ENCODE results near the gene B3GLCT. TPM values are rescaled to one million over a fixed set of nuclear protein-coding genes. Genes with fewer than 3 reads are reported as not detected.

Gene B3GLCT
- total RNA-seq, 1 experiment from 2014 or later: 3.9 TPM

GRCh38 chr13:31184981-31185645, 14.7 kb upstream of the B3GLCT start:
- Histone ChIP-seq H4K20me1 (ENCODE audit: insufficient read depth) (no peaks in the 10 kb centered on the region), H3K27me3 (ENCODE audit: insufficient read depth, low read length) (no peaks in the 10 kb centered on the region; the same call in 1 of the 2 replicates), H3K4me1 (ENCODE audit: control insufficient read depth in 1 of 2, insufficient read depth in 2 of 2, low read length in 2 of 2) (no peaks in the 10 kb centered on the region), H3K4me3 (replicated peaks in 1 of 2; ENCODE audit: low read depth in 1 of 2, low read length in 2 of 2) (no peak overlapping the region), H3K36me3 (ENCODE audit: control insufficient read depth in 1 of 2, insufficient read depth in 2 of 2, low read length in 2 of 2) (no peaks in the 10 kb centered on the region), H3K4me2 (ENCODE audit: low read length) (no peak overlapping the region), H3K79me2 (ENCODE audit: insufficient read depth, low read length) (no peaks in the 10 kb centered on the region), H2AFZ (ENCODE audit: low read depth, low read length, poor library complexity, severe bottlenecking) (no peak overlapping the region), H3K9me3 (ENCODE audit: control insufficient read depth in 1 of 2, insufficient read depth in 1 of 2, low read depth in 1 of 2, low read length in 2 of 2) (no peaks in the 10 kb centered on the region), H3K9me2 (ENCODE audit: insufficient read depth) (no peaks in the 10 kb centered on the region), H3K27ac (ENCODE audit: low read depth, low read length) (no peak overlapping the region), H3K9ac (ENCODE audit: low read length) (no peak overlapping the region)
- intact Hi-C loops (cut with micrococcal nuclease): no loop called here
- ChIA-PET RAD21 (ENCODE audit: low non-redundant PET in 1 of 2, low total read pairs in 2 of 2, uncharacterized antibody in 2 of 2, unreplicated experiment in 2 of 2) (no interaction called here), POLR2A (no interaction called here), CTCF (no interaction called here)
- no peak for TF ChIP-seq SP1 (IDR thresholded peaks at IDR 0.05; ENCODE audit: low read depth)
- DNase-seq (ENCODE audit: low read depth, low spot score) (no peak), ATAC-seq (no peak)
- no TSS peak for BruUV-seq (replicated peaks)

GRCh38 chr13:31191748-31192147, 8.0 kb upstream of the B3GLCT start:
- Histone ChIP-seq H3K9me3 (ENCODE audit: control insufficient read depth in 1 of 2, insufficient read depth in 1 of 2, low read depth in 1 of 2, low read length in 2 of 2) (no peaks in the 10 kb centered on the region), H3K9me2 (ENCODE audit: insufficient read depth) (no peaks in the 10 kb centered on the region), H3K4me1 (ENCODE audit: control insufficient read depth in 1 of 2, insufficient read depth in 2 of 2, low read length in 2 of 2) (no peaks in the 10 kb centered on the region), H3K27me3 (ENCODE audit: insufficient read depth, low read length) (no peaks in the 10 kb centered on the region; the same call in 1 of the 2 replicates), H3K4me2 (ENCODE audit: low read length) (no peak overlapping the region), H3K79me2 (ENCODE audit: insufficient read depth, low read length) (no peaks in the 10 kb centered on the region), H2AFZ (ENCODE audit: low read depth, low read length, poor library complexity, severe bottlenecking) (no peak overlapping the region), H3K27ac (ENCODE audit: low read depth, low read length) (no peak overlapping the region), H3K4me3 (replicated peaks in 1 of 2; ENCODE audit: low read depth in 1 of 2, low read length in 2 of 2) (no peak overlapping the region), H3K36me3 (ENCODE audit: control insufficient read depth in 1 of 2, insufficient read depth in 2 of 2, low read length in 2 of 2) (no peaks in the 10 kb centered on the region), H4K20me1 (ENCODE audit: insufficient read depth) (no peaks in the 10 kb centered on the region; the same call in 1 of the 2 replicates), H3K9ac (ENCODE audit: low read length) (no peak overlapping the region)
- intact Hi-C loops (cut with micrococcal nuclease): no loop called here
- RAD21 ChIA-PET (ENCODE audit: low non-redundant PET in 1 of 2, low total read pairs in 2 of 2, uncharacterized antibody in 2 of 2, unreplicated experiment in 2 of 2): no interaction called here
- POLR2A ChIA-PET: no interaction called here
- TF ChIP-seq, protein P1, sequence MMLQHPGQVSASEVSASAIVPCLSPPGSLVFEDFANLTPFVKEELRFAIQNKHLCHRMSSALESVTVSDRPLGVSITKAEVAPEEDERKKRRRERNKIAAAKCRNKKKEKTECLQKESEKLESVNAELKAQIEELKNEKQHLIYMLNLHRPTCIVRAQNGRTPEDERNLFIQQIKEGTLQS (IDR thresholded peaks at IDR 0.05): no peak
- TF ChIP-seq ZNF274 (IDR thresholded peaks at IDR 0.05; ENCODE audit: low read depth, low read length) (no peak), EZH2 (IDR thresholded peaks at IDR 0.05) (no peak), POLR2A (IDR thresholded peaks at IDR 0.05; ENCODE audit: borderline replicate concordance, extremely low read depth, insufficient read depth, insufficient read length) (no peak), FOSL1 (IDR thresholded peaks at IDR 0.05; ENCODE audit: low read depth) (no peak), RAD21 (IDR thresholded peaks at IDR 0.05; ENCODE audit: low read depth) (no peak), CBX3 (IDR thresholded peaks at IDR 0.05; ENCODE audit: low read depth) (no peak), POLR2AphosphoS5 (IDR thresholded peaks at IDR 0.05; ENCODE audit: low read depth, low read length) (no peak), EZH2phosphoT487 (IDR thresholded peaks at IDR 0.05; ENCODE audit: borderline replicate concordance) (no peak), TCF7L2 (IDR thresholded peaks at IDR 0.05; ENCODE audit: borderline replicate concordance, extremely low read depth, insufficient read depth, insufficient read length) (no peak), YY1 (IDR thresholded peaks at IDR 0.05; ENCODE audit: extremely low read depth, insufficient replicate concordance, low read depth, low read length) (no peak), EGR1 (IDR thresholded peaks at IDR 0.05; ENCODE audit: low read depth) (no peak), ZFX (IDR thresholded peaks at IDR 0.05) (no peak), REST (IDR thresholded peaks at IDR 0.05; ENCODE audit: low read depth) (no peak), CEBPB (IDR thresholded peaks at IDR 0.05; ENCODE audit: low read depth) (no peak), SRF (IDR thresholded peaks at IDR 0.05; ENCODE audit: low read depth) (no peak)
- DNase-seq (ENCODE audit: low read depth, low spot score) (no peak), ATAC-seq (no peak)
- BruUV-seq (replicated peaks): no TSS peak
- CTCF ChIA-PET: no interaction called here

All from HCT116 (cell line).